SK-N-SH treated with all-trans-retinoic acid at 6 μM for 48 hours (cell line): ENCODE measurements around the gene MFNG.

ENCODE experiments used
- ATAC-seq: fragments of 200-7000 bp; cut with Tn5 transposase; 3 replicates; pipeline ENCODE4 v1.9.1; 2020; ENCODE audit warnings: mild to moderate bottlenecking, moderate library complexity
- ARNTL ChIP-seq: fragments of 450-650 bp; formaldehyde crosslinking; IDR thresholded peaks from 2 replicates; pipeline ENCODE4 v1.5.0; 2020; ENCODE audit warnings: low read depth, mild to moderate bottlenecking, moderate library complexity, borderline replicate concordance
- CREB5 ChIP-seq: fragments of 250-450 bp; sonication (Bioruptor Pico); IDR thresholded peaks from 2 replicates; pipeline ENCODE4 v1.5.1; 2020; ENCODE audit warnings: low read depth, mild to moderate bottlenecking, moderate library complexity
- CSDC2 ChIP-seq: fragments of 250-450 bp; sonication (Bioruptor Pico); IDR thresholded peaks from 2 replicates; pipeline ENCODE4 v1.5.0; 2020; ENCODE audit warnings: mild to moderate bottlenecking, moderate library complexity
- ESRRG ChIP-seq: fragments of 250-450 bp; sonication (Bioruptor Pico); IDR thresholded peaks from 2 replicates; pipeline ENCODE4 v1.6.1; 2021; ENCODE audit warnings: mild to moderate bottlenecking
- GLIS3 ChIP-seq: fragments of 250-450 bp; sonication (Bioruptor Pico); IDR thresholded peaks from 2 replicates; pipeline ENCODE4 v1.5.0; 2020; ENCODE audit warnings: mild to moderate bottlenecking, moderate library complexity
- ISL1 ChIP-seq: fragments of 250-450 bp; sonication (Bioruptor Pico); IDR thresholded peaks from 2 replicates; pipeline ENCODE4 v2.1.2; 2022; ENCODE audit warnings: mild to moderate bottlenecking, moderate library complexity
- OSR1 ChIP-seq: fragments of 250-450 bp; sonication (Bioruptor Pico); IDR thresholded peaks from 2 replicates; pipeline ENCODE4 v1.8.0; 2022; ENCODE audit warnings: moderate library complexity, mild to moderate bottlenecking, inconsistent platforms
- PATZ1 ChIP-seq: fragments of 250-450 bp; sonication (Bioruptor Pico); IDR thresholded peaks from 2 replicates; pipeline ENCODE4 v1.8.0; 2020; ENCODE audit warnings: mild to moderate bottlenecking, moderate library complexity, borderline replicate concordance
- PPARA ChIP-seq: fragments of 250-450 bp; sonication (Bioruptor Pico); IDR thresholded peaks from 2 replicates; pipeline ENCODE4 v1.5.0; 2020; ENCODE audit warnings: mild to moderate bottlenecking, borderline replicate concordance
- SNAI2 ChIP-seq: fragments of 250-450 bp; sonication (Bioruptor Pico); IDR thresholded peaks from 2 replicates; pipeline ENCODE4 v1.5.0; 2020; ENCODE audit warnings: mild to moderate bottlenecking, moderate library complexity
- TOX ChIP-seq: fragments of 250-450 bp; sonication (Bioruptor Pico); IDR thresholded peaks from 2 replicates; pipeline ENCODE4 v1.8.0; 2021; ENCODE audit warnings: mild to moderate bottlenecking, moderate library complexity, borderline replicate concordance
- ZFP3 ChIP-seq: fragments of 250-450 bp; sonication (Bioruptor Pico); IDR thresholded peaks from 2 replicates; pipeline ENCODE4 v1.5.0; 2020; ENCODE audit warnings: mild to moderate bottlenecking, moderate library complexity
- ZFP30 ChIP-seq: fragments of 450-650 bp; formaldehyde crosslinking; IDR thresholded peaks from 2 replicates; pipeline ENCODE4 v1.5.0; 2022; ENCODE audit warnings: mild to moderate bottlenecking, moderate library complexity
- ZNF565 ChIP-seq: fragments of 450-650 bp; formaldehyde crosslinking; conservative IDR thresholded peaks from 2 replicates; pipeline ENCODE4 v1.5.0; 2020; ENCODE audit warnings: low read depth, mild to moderate bottlenecking, moderate library complexity
- ZNF70 ChIP-seq: fragments of 450-650 bp; formaldehyde crosslinking; IDR thresholded peaks from 2 replicates; pipeline ENCODE4 v1.5.0; 2020; ENCODE audit warnings: mild to moderate bottlenecking, moderate library complexity
- TF ChIP-seq, protein P1 (sequence below): fragments of 250-450 bp; sonication (Bioruptor Pico); IDR thresholded peaks from 2 replicates; pipeline ENCODE4 v1.5.1; 2021; ENCODE audit warnings: mild to moderate bottlenecking, moderate library complexity
- TF ChIP-seq, protein P2 (sequence below): fragments of 250-450 bp; sonication (Bioruptor Pico); IDR thresholded peaks from 2 replicates; pipeline ENCODE4 v1.5.0; 2020; ENCODE audit warnings: mild to moderate bottlenecking, moderate library complexity

Gene MFNG

DNA sequence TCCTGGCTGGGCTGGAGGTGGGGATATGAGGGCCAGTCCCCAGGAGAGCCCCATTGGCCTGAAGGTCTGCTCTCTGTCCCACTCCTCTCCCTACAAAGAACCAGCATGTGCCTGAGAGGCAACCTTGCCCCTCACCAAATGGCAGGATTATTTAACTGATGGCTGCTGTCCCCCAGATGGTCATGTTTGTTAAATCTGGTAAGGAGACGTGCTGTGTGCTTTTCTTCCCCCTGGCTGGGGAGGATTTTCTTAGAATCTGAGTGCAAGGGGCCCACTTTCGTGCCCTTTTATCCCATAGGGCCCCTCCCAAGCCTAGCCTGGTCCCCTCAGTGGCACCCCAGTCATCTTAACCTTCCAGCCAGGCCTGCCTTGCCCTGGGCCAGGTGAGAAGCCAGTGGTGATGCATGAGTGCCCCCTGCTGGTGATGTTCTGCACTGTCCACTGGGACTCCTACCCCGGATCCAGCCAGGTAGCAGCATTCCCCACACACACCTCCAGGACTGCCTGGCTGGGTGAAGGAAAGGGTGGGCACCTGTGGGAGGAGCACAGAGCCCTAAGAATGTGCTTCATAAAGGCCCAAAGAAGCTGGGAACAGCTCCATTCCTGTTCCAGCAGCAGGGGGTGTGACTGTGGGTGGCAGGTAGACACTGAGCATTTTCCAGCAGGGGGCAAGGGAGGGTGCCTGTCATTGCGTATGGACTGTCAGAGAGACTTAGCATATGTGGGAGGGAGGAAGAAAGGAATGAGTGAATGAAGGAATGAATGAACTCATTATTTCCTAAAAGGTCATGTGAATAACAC, 28.9 kb downstream of the MFNG start:
- TF ChIP-seq ZNF70 (no peak), ZFP3 (no peak), CREB5 (CRISPR knock-in tag) (no peak), ZFP30 (no peak), TOX (CRISPR knock-in tag) (no peak), CSDC2 (no peak), ESRRG (no peak), ISL1 (CRISPR knock-in tag) (no peak)
- TF ChIP-seq, protein P1, sequence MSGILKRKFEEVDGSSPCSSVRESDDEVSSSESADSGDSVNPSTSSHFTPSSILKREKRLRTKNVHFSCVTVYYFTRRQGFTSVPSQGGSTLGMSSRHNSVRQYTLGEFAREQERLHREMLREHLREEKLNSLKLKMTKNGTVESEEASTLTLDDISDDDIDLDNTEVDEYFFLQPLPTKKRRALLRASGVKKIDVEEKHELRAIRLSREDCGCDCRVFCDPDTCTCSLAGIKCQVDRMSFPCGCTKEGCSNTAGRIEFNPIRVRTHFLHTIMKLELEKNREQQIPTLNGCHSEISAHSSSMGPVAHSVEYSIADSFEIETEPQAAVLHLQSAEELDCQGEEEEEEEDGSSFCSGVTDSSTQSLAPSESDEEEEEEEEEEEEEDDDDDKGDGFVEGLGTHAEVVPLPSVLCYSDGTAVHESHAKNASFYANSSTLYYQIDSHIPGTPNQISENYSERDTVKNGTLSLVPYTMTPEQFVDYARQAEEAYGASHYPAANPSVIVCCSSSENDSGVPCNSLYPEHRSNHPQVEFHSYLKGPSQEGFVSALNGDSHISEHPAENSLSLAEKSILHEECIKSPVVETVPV (CRISPR knock-in tag) = no peak
- ATAC-seq = peak; percentile 84

GRCh38 chr22:37456346-37456745, 29.8 kb downstream of the MFNG start:
- TF ChIP-seq, protein P2, sequence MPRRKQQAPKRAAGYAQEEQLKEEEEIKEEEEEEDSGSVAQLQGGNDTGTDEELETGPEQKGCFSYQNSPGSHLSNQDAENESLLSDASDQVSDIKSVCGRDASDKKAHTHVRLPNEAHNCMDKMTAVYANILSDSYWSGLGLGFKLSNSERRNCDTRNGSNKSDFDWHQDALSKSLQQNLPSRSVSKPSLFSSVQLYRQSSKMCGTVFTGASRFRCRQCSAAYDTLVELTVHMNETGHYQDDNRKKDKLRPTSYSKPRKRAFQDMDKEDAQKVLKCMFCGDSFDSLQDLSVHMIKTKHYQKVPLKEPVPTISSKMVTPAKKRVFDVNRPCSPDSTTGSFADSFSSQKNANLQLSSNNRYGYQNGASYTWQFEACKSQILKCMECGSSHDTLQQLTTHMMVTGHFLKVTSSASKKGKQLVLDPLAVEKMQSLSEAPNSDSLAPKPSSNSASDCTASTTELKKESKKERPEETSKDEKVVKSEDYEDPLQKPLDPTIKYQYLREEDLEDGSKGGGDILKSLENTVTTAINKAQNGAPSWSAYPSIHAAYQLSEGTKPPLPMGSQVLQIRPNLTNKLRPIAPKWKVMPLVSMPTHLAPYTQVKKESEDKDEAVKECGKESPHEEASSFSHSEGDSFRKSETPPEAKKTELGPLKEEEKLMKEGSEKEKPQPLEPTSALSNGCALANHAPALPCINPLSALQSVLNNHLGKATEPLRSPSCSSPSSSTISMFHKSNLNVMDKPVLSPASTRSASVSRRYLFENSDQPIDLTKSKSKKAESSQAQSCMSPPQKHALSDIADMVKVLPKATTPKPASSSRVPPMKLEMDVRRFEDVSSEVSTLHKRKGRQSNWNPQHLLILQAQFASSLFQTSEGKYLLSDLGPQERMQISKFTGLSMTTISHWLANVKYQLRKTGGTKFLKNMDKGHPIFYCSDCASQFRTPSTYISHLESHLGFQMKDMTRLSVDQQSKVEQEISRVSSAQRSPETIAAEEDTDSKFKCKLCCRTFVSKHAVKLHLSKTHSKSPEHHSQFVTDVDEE (CRISPR knock-in tag) = no peak
- no peak for TF ChIP-seq ARNTL (CRISPR knock-in tag)
- no peak for TF ChIP-seq PATZ1
- TF ChIP-seq PPARA (CRISPR knock-in tag) = no peak
- ATAC-seq = no peak; the same call in 2 of the 3 replicates

DNA sequence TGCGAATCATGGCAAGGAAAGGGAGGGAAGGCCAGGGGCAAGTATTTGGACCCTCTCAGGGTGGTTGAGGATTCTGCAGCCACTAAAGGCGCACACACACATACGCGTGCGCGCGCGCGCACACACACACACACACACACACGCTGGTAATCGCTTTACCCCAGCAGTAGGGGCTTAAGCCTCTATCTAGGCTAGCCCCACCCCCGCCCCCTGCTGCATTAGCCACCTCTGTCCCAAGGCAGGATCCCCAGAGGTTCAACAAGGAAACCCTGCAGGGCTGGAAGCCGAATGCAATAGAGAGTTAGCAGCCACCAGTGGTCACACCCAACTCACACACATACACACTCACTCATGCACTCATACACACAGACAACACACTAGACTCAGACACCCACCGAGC, 30.3 kb downstream of the MFNG start:
- ATAC-seq = no peak; the same call in 2 of the 3 replicates
- TF ChIP-seq, protein P1 (CRISPR knock-in tag) = no peak
- TF ChIP-seq ARNTL (CRISPR knock-in tag) (no peak), PPARA (CRISPR knock-in tag) (no peak), ZFP3 (no peak), ZNF565 (CRISPR knock-in tag) (no peak), GLIS3 (CRISPR knock-in tag) (no peak), CREB5 (CRISPR knock-in tag) (no peak), TOX (CRISPR knock-in tag) (no peak), SNAI2 (no peak), OSR1 (no peak), ZFP30 (no peak)
